Lower leg skin (tissue), 3 donors: ENCODE data around the gene CDKL2.

Source experiments
- CTCF ChIP-seq, 3 donors: fragments of 450-650 bp; IDR thresholded peaks; one replicate each; pipeline ENCODE4 v1.5.1; 2016; ENCODE audit warnings: antibody characterized with exemption in 3 of 3, mild to moderate bottlenecking in 3 of 3, moderate library complexity in 2 of 3
- POLR2A ChIP-seq, 2 donors: fragments of 450-650 bp; IDR thresholded peaks; one replicate each; pipeline ENCODE4 v1.6.1; 2016 to 2017; ENCODE audit warnings: antibody characterized with exemption in 2 of 2, mild to moderate bottlenecking in 1 of 2, moderate library complexity in 1 of 2

GRCh38 chr4:75634951-75635350 lies 4.6 kb upstream of the CDKL2 start:
- TF ChIP-seq CTCF (IDR thresholded peaks at IDR 0.05) (no peak), POLR2A (IDR thresholded peaks at IDR 0.05) (no peak)
